ENCODE measurements around the gene OBSCN.

OBSCN gene

DNA sequence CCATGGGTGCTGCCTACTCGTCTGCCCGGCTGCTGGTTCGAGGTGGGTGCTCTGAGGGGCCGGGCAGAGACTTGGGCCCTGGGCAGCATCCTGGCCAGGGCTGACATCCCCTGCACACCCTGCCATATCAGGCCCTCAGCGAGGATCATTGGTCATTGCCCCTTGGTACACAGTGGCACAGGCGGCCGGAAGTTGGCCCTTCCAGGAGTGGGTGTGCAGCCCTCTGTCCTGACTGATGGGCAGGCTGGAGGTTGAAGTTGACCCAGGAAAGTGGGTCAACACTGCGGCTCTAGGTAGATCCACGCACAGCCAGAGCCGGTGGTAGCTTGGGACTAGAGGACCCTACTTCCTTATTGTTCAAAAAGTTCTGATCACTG is 125.9 kb downstream of the OBSCN start:
- TF ChIP-seq, protein P1, sequence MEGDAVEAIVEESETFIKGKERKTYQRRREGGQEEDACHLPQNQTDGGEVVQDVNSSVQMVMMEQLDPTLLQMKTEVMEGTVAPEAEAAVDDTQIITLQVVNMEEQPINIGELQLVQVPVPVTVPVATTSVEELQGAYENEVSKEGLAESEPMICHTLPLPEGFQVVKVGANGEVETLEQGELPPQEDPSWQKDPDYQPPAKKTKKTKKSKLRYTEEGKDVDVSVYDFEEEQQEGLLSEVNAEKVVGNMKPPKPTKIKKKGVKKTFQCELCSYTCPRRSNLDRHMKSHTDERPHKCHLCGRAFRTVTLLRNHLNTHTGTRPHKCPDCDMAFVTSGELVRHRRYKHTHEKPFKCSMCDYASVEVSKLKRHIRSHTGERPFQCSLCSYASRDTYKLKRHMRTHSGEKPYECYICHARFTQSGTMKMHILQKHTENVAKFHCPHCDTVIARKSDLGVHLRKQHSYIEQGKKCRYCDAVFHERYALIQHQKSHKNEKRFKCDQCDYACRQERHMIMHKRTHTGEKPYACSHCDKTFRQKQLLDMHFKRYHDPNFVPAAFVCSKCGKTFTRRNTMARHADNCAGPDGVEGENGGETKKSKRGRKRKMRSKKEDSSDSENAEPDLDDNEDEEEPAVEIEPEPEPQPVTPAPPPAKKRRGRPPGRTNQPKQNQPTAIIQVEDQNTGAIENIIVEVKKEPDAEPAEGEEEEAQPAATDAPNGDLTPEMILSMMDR (conservative IDR thresholded peaks at IDR 0.05; ENCODE audit: low read depth, low read length): no peak
- no peak for DNase-seq (ENCODE audit: low read depth)
- no peak overlapping the region for H3K4me3 ChIP-seq (ENCODE audit: low read length)

DNA sequence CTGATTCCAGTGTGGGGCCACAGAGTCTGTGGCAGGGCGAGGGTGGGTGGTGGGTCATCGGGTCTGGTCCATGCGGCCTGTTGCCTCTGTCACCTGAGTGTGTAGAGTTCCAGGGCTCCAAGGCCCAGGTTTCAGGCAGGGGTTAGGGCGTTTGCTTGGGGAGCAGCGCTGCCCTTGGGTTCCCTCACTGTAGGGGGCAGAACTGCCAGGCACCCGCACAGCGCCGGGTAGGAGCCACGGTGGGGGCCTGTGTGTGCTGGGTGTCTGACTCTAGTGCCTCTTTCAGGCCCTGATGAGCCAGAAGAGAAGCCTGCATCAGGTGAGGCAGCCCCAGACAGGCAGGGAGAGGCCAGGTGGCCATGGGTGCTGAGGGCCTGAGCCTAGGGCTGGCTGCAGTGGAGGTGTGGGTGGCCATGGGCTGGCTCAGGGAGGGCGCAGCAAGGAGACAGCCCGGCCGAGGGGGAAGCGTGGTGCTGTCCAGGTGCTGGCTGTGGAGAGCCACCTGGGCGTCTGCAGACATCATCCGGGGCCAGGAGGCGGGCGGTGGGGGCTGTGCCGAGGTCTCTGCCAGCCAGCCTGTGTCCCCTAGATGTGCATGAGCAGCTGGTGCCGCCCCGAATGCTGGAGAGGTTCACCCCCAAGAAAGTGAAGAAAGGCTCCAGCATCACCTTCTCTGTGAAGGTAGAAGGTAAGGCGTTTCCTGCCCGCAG is 126.5 kb downstream of the OBSCN start:
- no peak overlapping the region for H3K4me3 ChIP-seq (ENCODE audit: low read length)
- no peak for DNase-seq (ENCODE audit: low read depth)
- TF ChIP-seq, protein P1 (conservative IDR thresholded peaks at IDR 0.05; ENCODE audit: low read depth, low read length): no peak

DNA sequence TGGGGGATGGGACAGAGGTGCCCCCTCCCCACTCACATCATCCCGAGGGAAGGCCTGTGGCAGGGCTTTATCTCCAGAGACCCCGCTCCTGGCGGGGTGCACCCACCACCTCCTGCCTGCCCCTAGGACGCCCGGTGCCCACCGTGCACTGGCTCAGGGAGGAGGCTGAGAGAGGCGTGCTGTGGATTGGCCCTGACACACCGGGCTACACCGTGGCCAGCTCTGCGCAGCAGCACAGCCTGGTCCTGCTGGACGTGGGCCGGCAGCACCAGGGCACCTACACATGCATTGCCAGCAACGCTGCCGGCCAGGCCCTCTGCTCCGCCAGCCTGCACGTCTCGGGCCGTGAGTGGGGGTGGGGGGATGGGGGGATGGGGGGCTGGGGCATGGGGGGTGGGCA is 127.1 kb downstream of the OBSCN start:
- TF ChIP-seq, protein P1 (conservative IDR thresholded peaks at IDR 0.05; ENCODE audit: low read depth, low read length): no peak
- DNase-seq (ENCODE audit: low read depth): no peak
- H3K4me3 ChIP-seq (ENCODE audit: low read length): no peak overlapping the region

DNA sequence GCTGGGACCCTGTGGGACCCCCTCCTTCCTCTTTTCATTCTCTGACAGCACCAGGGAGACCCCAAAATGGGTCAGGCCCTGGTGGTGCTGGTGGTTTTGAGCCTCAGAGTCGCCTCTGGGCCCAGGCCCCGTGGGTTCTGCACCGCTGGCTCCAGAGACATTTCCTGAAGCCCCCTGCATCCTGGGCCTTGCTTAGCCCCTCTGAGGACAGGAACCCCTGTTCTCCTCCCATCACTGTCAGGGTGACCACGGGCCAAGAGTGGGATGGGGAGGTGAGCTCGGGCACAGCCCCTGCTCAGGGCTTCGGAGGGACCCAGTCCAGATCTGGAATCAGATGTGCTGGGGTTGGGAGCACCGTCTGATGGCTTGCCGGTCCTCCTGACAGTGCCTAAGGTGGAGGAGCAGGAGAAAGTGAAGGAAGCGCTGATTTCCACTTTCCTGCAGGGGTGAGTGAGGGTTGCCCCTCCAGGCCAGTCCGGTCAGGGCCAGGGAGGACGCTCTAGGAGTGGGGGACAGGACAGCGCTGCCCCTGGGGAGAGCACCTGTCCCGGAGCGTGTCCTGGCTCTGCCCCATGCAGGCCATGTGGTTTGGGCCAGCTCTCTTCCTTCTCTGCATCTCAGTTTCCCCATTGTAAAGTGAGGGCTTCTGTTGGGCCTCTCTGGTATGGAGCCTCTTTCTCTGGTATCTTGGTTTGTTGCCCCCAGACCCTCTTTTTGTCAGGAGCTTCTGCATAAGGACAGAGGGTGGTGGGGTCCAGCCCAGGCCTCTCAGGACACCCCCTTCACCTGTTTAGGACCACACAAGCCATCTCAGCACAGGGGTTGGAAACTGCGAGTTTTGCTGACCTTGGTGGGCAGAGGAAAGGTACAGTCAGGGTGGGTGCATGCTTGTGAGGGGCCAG is 127.8 kb downstream of the OBSCN start:
- DNase-seq (ENCODE audit: low read depth): no peak
- H3K4me3 ChIP-seq (ENCODE audit: low read length): no peak overlapping the region
- TF ChIP-seq, protein P1 (conservative IDR thresholded peaks at IDR 0.05; ENCODE audit: low read depth, low read length): no peak

DNA sequence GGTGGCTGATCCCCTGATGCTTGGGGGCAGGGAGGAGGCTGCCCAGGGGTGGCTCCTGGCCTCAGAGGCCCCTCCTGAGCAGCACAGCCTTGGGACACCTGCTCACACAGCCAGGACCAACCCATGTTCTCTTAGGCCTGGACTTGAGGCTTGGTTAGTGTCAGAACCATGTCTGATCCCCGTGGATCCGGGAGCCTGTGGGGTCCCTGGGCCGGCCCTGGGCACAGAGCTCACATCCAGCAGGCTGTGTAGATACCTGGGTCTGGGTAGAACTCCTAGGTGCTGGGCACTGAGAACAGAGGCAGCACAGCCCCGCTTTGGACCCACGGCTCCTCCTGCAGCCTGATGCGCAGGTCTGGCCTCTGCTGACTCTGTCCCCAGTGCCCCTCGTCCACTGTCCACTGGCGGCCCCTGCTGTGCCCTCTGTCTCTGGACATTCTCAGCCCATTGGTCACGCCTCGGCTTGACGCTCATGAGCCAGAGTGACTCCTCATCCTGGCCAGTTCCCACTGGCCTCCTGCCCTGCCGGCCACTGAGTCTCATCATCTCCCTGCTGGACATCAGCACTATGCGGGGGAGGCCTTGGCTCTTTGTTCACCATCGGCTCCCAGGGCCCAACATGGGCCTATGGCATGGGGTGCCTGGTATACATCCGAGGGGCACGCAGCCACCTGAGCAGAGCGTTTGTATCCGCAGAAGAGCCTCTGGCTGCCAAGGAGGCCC is 128.6 kb downstream of the OBSCN start:
- no peak overlapping the region for H3K4me3 ChIP-seq (ENCODE audit: low read length)
- TF ChIP-seq, protein P1 (conservative IDR thresholded peaks at IDR 0.05; ENCODE audit: low read depth, low read length): no peak
- DNase-seq (ENCODE audit: low read depth): no peak

DNA sequence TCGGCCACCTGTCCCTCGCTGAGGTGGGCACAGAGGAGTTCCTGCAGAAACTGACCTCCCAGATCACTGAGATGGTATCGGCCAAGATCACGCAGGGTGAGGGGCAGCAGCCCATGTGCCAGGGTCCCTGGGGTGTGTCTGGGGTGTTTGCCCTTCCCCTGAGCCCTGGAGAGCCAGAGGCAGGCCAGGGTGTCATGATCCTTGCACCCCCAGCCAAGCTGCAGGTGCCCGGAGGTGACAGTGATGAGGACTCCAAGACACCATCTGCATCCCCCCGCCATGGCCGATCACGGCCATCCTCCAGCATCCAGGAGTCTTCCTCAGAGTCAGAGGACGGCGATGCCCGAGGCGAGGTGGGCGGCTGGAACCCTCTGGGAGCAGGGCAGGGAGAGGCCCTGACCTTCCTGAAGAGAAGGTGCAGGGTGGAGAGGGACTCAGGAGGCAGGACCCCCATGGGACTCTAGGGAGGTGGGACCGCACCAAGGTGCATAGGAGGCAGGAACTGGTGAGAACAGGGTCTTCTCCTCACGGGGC is 129.3 kb downstream of the OBSCN start:
- no peak for DNase-seq (ENCODE audit: low read depth)
- no peak overlapping the region for H3K4me3 ChIP-seq (ENCODE audit: low read length)
- TF ChIP-seq, protein P1 (conservative IDR thresholded peaks at IDR 0.05; ENCODE audit: low read depth, low read length): no peak

Measured in retinal pigment epithelial cell (primary cell).